HEK293 (cell line): ENCODE results near the gene LCN1.

ENCODE experiments used
- ATF2 ChIP-seq: fragments of 450-650 bp; formaldehyde crosslinking; IDR thresholded peaks from 2 replicates; pipeline ENCODE4 v1.5.1; 2016; ENCODE audit warnings: missing biosample characterization, missing genetic modification characterization, low read depth
- BCL6B ChIP-seq: fragments of 450-650 bp; formaldehyde crosslinking; IDR thresholded peaks from 2 replicates; pipeline ENCODE4 v1.5.1; 2017; ENCODE audit warnings: missing biosample characterization, missing genetic modification characterization
- ELK4 ChIP-seq: IDR thresholded peaks from 2 replicates; pipeline ENCODE4 v1.6.1; 2011; ENCODE audit warnings: mild to moderate bottlenecking, low read depth, low read length, borderline replicate concordance
- GLI2 ChIP-seq: fragments of 450-650 bp; formaldehyde crosslinking; IDR thresholded peaks from 2 replicates; pipeline ENCODE4; 2017; ENCODE audit warnings: missing biosample characterization, missing genetic modification characterization, low read depth, borderline replicate concordance
- KLF10 ChIP-seq: fragments of 450-650 bp; IDR thresholded peaks from 2 replicates; pipeline ENCODE4 v1.5.1; 2018; ENCODE audit warnings: missing biosample characterization, mild to moderate bottlenecking, missing genetic modification characterization
- OSR2 ChIP-seq: fragments of 450-650 bp; formaldehyde crosslinking; IDR thresholded peaks from 2 replicates; pipeline ENCODE4 v1.5.1; 2016; ENCODE audit warnings: missing biosample characterization, missing genetic modification characterization
- RBAK ChIP-seq: fragments of 450-650 bp; formaldehyde crosslinking; IDR thresholded peaks from 2 replicates; pipeline ENCODE4 v1.5.1; 2016; ENCODE audit warnings: missing biosample characterization, missing genetic modification characterization
- SALL2 ChIP-seq: fragments of 450-650 bp; formaldehyde crosslinking; IDR thresholded peaks from 2 replicates; pipeline ENCODE4 v1.5.0; 2017; ENCODE audit warnings: missing biosample characterization, mild to moderate bottlenecking, missing genetic modification characterization, borderline replicate concordance
- SP3 ChIP-seq: fragments of 450-650 bp; formaldehyde crosslinking; IDR thresholded peaks from 2 replicates; pipeline ENCODE4 v1.5.1; 2016; ENCODE audit warnings: missing biosample characterization, missing genetic modification characterization
- YY2 ChIP-seq: fragments of 450-650 bp; formaldehyde crosslinking; IDR thresholded peaks from 2 replicates; pipeline ENCODE4 v1.5.1; 2016; ENCODE audit warnings: missing biosample characterization, missing genetic modification characterization
- ZBTB1 ChIP-seq: fragments of 450-650 bp; formaldehyde crosslinking; IDR thresholded peaks from 2 replicates; pipeline ENCODE4 v1.5.1; 2016; ENCODE audit warnings: missing biosample characterization, missing genetic modification characterization
- ZBTB20 ChIP-seq: fragments of 450-650 bp; formaldehyde crosslinking; IDR thresholded peaks from 2 replicates; pipeline ENCODE4 v1.5.1; 2016; ENCODE audit warnings: missing biosample characterization, missing genetic modification characterization
- ZNF10 ChIP-seq: fragments of 450-650 bp; formaldehyde crosslinking; IDR thresholded peaks from 2 replicates; pipeline ENCODE4 v1.5.1; 2017; ENCODE audit warnings: missing biosample characterization, missing genetic modification characterization
- ZNF2 ChIP-seq: fragments of 450-650 bp; formaldehyde crosslinking; IDR thresholded peaks from 2 replicates; pipeline ENCODE4 v1.5.1; 2016; ENCODE audit warnings: missing biosample characterization, missing genetic modification characterization
- ZNF214 ChIP-seq: fragments of 450-650 bp; formaldehyde crosslinking; IDR thresholded peaks from 2 replicates; pipeline ENCODE4 v1.5.1; 2017; ENCODE audit warnings: missing biosample characterization, mild to moderate bottlenecking, missing genetic modification characterization, borderline replicate concordance
- ZNF223 ChIP-seq: fragments of 450-650 bp; formaldehyde crosslinking; IDR thresholded peaks from 2 replicates; pipeline ENCODE4 v1.5.1; 2016; ENCODE audit warnings: missing biosample characterization, missing genetic modification characterization
- ZNF280D ChIP-seq: fragments of 450-650 bp; formaldehyde crosslinking; IDR thresholded peaks from 2 replicates; pipeline ENCODE4 v1.5.1; 2016; ENCODE audit warnings: missing biosample characterization, missing genetic modification characterization
- ZNF335 ChIP-seq: fragments of 450-650 bp; formaldehyde crosslinking; conservative IDR thresholded peaks from 2 replicates; pipeline ENCODE4 v1.5.1; 2016; ENCODE audit warnings: missing biosample characterization, missing genetic modification characterization
- ZNF341 ChIP-seq: fragments of 450-650 bp; formaldehyde crosslinking; IDR thresholded peaks from 2 replicates; pipeline ENCODE4; 2016; ENCODE audit warnings: low read depth, missing biosample characterization, missing genetic modification characterization
- ZNF350 ChIP-seq: fragments of 450-650 bp; formaldehyde crosslinking; IDR thresholded peaks from 2 replicates; pipeline ENCODE4 v1.5.0; 2017; ENCODE audit warnings: missing biosample characterization, mild to moderate bottlenecking, missing genetic modification characterization
- ZNF354C ChIP-seq: fragments of 450-650 bp; formaldehyde crosslinking; IDR thresholded peaks from 2 replicates; pipeline ENCODE4 v1.5.1; 2016; ENCODE audit warnings: missing biosample characterization, missing genetic modification characterization, low read depth, borderline replicate concordance
- ZNF37A ChIP-seq: fragments of 450-650 bp; IDR thresholded peaks from 2 replicates; pipeline ENCODE4 v1.5.1; 2018; ENCODE audit warnings: missing biosample characterization, missing genetic modification characterization
- ZNF391 ChIP-seq: fragments of 450-650 bp; formaldehyde crosslinking; IDR thresholded peaks from 2 replicates; pipeline ENCODE4 v1.5.1; 2016; ENCODE audit warnings: low read depth, missing biosample characterization, missing genetic modification characterization, borderline replicate concordance
- ZNF416 ChIP-seq: fragments of 450-650 bp; formaldehyde crosslinking; IDR thresholded peaks from 2 replicates; pipeline ENCODE4 v1.5.1; 2016; ENCODE audit warnings: missing biosample characterization, missing genetic modification characterization
- ZNF548 ChIP-seq: fragments of 450-650 bp; formaldehyde crosslinking; IDR thresholded peaks from 2 replicates; pipeline ENCODE4 v1.5.1; 2016; ENCODE audit warnings: missing biosample characterization, missing genetic modification characterization
- ZNF624 ChIP-seq: fragments of 450-650 bp; formaldehyde crosslinking; IDR thresholded peaks from 2 replicates; pipeline ENCODE4 v1.5.1; 2017; ENCODE audit warnings: missing biosample characterization, missing genetic modification characterization
- ZNF639 ChIP-seq: fragments of 450-650 bp; formaldehyde crosslinking; IDR thresholded peaks from 2 replicates; pipeline ENCODE4 v1.5.1; 2016; ENCODE audit warnings: missing biosample characterization, missing genetic modification characterization
- ZNF654 ChIP-seq: fragments of 450-650 bp; formaldehyde crosslinking; IDR thresholded peaks from 2 replicates; pipeline ENCODE4 v1.5.1; 2016; ENCODE audit warnings: low read depth, missing biosample characterization, missing genetic modification characterization
- ZNF776 ChIP-seq: fragments of 450-650 bp; formaldehyde crosslinking; IDR thresholded peaks from 2 replicates; pipeline ENCODE4 v1.5.0; 2017; ENCODE audit warnings: missing biosample characterization, missing genetic modification characterization, borderline replicate concordance
- ZNF777 ChIP-seq: fragments of 450-650 bp; formaldehyde crosslinking; IDR thresholded peaks from 2 replicates; pipeline ENCODE4 v1.5.1; 2017; ENCODE audit warnings: missing biosample characterization, missing genetic modification characterization, borderline replicate concordance
- ZSCAN16 ChIP-seq: fragments of 450-650 bp; formaldehyde crosslinking; IDR thresholded peaks from 2 replicates; pipeline ENCODE4 v1.5.1; 2016; ENCODE audit warnings: missing biosample characterization, missing genetic modification characterization
- ZSCAN4 ChIP-seq: fragments of 450-650 bp; formaldehyde crosslinking; IDR thresholded peaks from 2 replicates; pipeline ENCODE4 v1.5.1; 2017; ENCODE audit warnings: missing biosample characterization, missing genetic modification characterization

LCN1 gene

GRCh38 chr9:135478829-135479468 lies 42.3 kb upstream of the LCN1 start (continued):
- no peak for TF ChIP-seq ZNF416 (tag by site-specific recombination)
- TF ChIP-seq ZNF391 (tag by site-specific recombination): no peak
- no peak for TF ChIP-seq ZNF639 (tag by site-specific recombination)
- TF ChIP-seq ZNF10 (tag by site-specific recombination): no peak
- peak; percentile 30; the same call in 1 of the 2 replicates for TF ChIP-seq KLF10 (tag by site-specific recombination)
- TF ChIP-seq ZNF776 (tag by site-specific recombination): no peak
- TF ChIP-seq ZNF341: peak; percentile 88
- no peak for TF ChIP-seq ZNF548 (tag by site-specific recombination)
- no peak for TF ChIP-seq ZBTB1 (tag by site-specific recombination)
- no peak for TF ChIP-seq OSR2 (tag by site-specific recombination)
- TF ChIP-seq ZNF354C (tag by site-specific recombination): no peak
- TF ChIP-seq ELK4: no peak
- TF ChIP-seq YY2: no peak
- no peak for TF ChIP-seq ZNF223 (tag by site-specific recombination)
- TF ChIP-seq ZNF2 (tag by site-specific recombination): 0 out of 2 replicates have a peak, but pooled peaks have one; percentile 51
- no peak for TF ChIP-seq ZSCAN16 (tag by site-specific recombination)
- peak; percentile 85; the same call in 1 of the 2 replicates for TF ChIP-seq ZBTB20 (tag by site-specific recombination)
- TF ChIP-seq BCL6B (tag by site-specific recombination): no peak
- no peak for TF ChIP-seq RBAK
- no peak for TF ChIP-seq ZNF777 (tag by site-specific recombination)
- no peak for TF ChIP-seq ZNF350
- TF ChIP-seq ZNF654 (tag by site-specific recombination): no peak
- TF ChIP-seq ZNF335: peak; percentile 60
- 0 out of 2 replicates have a peak, but pooled peaks have one; percentile 3 for TF ChIP-seq SP3
- TF ChIP-seq ZNF280D (tag by site-specific recombination): no peak
- no peak for TF ChIP-seq ZNF624 (tag by site-specific recombination)
- TF ChIP-seq ZNF37A (tag by site-specific recombination): no peak
- no peak for TF ChIP-seq ZSCAN4 (tag by site-specific recombination)
- no peak for TF ChIP-seq ATF2
- no peak for TF ChIP-seq ZNF214 (tag by site-specific recombination)
- no peak for TF ChIP-seq GLI2 (tag by site-specific recombination)
- TF ChIP-seq SALL2 (tag by site-specific recombination): no peak
